ENCODE data around the gene PLSCR5. TPM values are rescaled to one million over a fixed set of nuclear protein-coding genes. Genes with fewer than 3 reads are reported as not detected.

Gene PLSCR5
- total RNA-seq, 1 donor from 2014 or later, result not detected

- no peaks in the 10 kb centered on the region for H3K36me3 Mint-ChIP-seq (ENCODE audit: low read depth)
- H3K4me1 Mint-ChIP-seq (ENCODE audit: low read depth), result no peaks in the 10 kb centered on the region
- H3K9me3 Mint-ChIP-seq, result no peaks in the 10 kb centered on the region
- no peak for DNase-seq (ENCODE audit: low spot score)
- no peak overlapping the region for H3K4me3 Mint-ChIP-seq
- no peak overlapping the region for H3K27ac Mint-ChIP-seq
- H3K27me3 Mint-ChIP-seq (ENCODE audit: insufficient read depth), result peaks cover 14% of the 10 kb centered on the region
- intact Hi-C loops (cut with micrococcal nuclease), result loop anchor here (1.0 kb wide), 1 partner anchor 510 kb away; no protein-coding TSS in a partner anchor
Measured at GRCh38 chr3:146575636-146576035, 29.5 kb downstream of the PLSCR5 start.

GRCh38 chr3:146574173-146574572 is 31.0 kb downstream of the PLSCR5 start:
- no peak for DNase-seq (ENCODE audit: low spot score)
- Mint-ChIP-seq H3K4me3 (no peak overlapping the region), H3K27ac (no peak overlapping the region), H3K27me3 (ENCODE audit: insufficient read depth) (peaks cover 16% of the 10 kb centered on the region), H3K9me3 (no peaks in the 10 kb centered on the region), H3K4me1 (ENCODE audit: low read depth) (no peaks in the 10 kb centered on the region), H3K36me3 (ENCODE audit: low read depth) (no peaks in the 10 kb centered on the region)
- intact Hi-C loops (cut with micrococcal nuclease), result no loop called here

GRCh38 chr3:146569314-146569713 is 35.8 kb downstream of the PLSCR5 start:
- Mint-ChIP-seq H3K4me3 (no peak overlapping the region), H3K27me3 (ENCODE audit: insufficient read depth) (peaks cover 13% of the 10 kb centered on the region), H3K36me3 (ENCODE audit: low read depth) (no peaks in the 10 kb centered on the region), H3K27ac (no peak overlapping the region), H3K4me1 (ENCODE audit: low read depth) (no peaks in the 10 kb centered on the region), H3K9me3 (no peaks in the 10 kb centered on the region)
- DNase-seq (ENCODE audit: low spot score), result no peak
- intact Hi-C loops (cut with micrococcal nuclease), result no loop called here

GRCh38 chr3:146566138-146566537 is 39.0 kb downstream of the PLSCR5 start:
- DNase-seq (ENCODE audit: low spot score), result no peak
- no peaks in the 10 kb centered on the region for H3K4me1 Mint-ChIP-seq (ENCODE audit: low read depth)
- H3K4me3 Mint-ChIP-seq, result no peak overlapping the region
- no peak overlapping the region for H3K27ac Mint-ChIP-seq
- peaks cover 8% of the 10 kb centered on the region for H3K9me3 Mint-ChIP-seq
- intact Hi-C loops (cut with micrococcal nuclease), result no loop called here
- H3K27me3 Mint-ChIP-seq (ENCODE audit: insufficient read depth), result peaks cover 7% of the 10 kb centered on the region
- no peaks in the 10 kb centered on the region for H3K36me3 Mint-ChIP-seq (ENCODE audit: low read depth)

GRCh38 chr3:146561879-146562278 is 43.3 kb downstream of the PLSCR5 start:
- intact Hi-C loops (cut with micrococcal nuclease), result no loop called here
- DNase-seq (ENCODE audit: low spot score), result no peak
- no peaks in the 10 kb centered on the region for H3K27me3 Mint-ChIP-seq (ENCODE audit: insufficient read depth)
- peaks cover 8% of the 10 kb centered on the region for H3K9me3 Mint-ChIP-seq
- no peaks in the 10 kb centered on the region for H3K36me3 Mint-ChIP-seq (ENCODE audit: low read depth)
- no peak overlapping the region for H3K27ac Mint-ChIP-seq
- no peak overlapping the region for H3K4me3 Mint-ChIP-seq
- no peaks in the 10 kb centered on the region for H3K4me1 Mint-ChIP-seq (ENCODE audit: low read depth)

GRCh38 chr3:146561463-146561862 is 43.7 kb downstream of the PLSCR5 start:
- no peak for DNase-seq (ENCODE audit: low spot score)
- no peak overlapping the region for H3K27ac Mint-ChIP-seq
- H3K36me3 Mint-ChIP-seq (ENCODE audit: low read depth), result no peaks in the 10 kb centered on the region

GRCh38 chr3:146560678-146561077 is 44.5 kb downstream of the PLSCR5 start:
- H3K4me3 Mint-ChIP-seq, result no peak overlapping the region
- no peak for DNase-seq (ENCODE audit: low spot score)
- peaks cover 8% of the 10 kb centered on the region for H3K9me3 Mint-ChIP-seq
- intact Hi-C loops (cut with micrococcal nuclease), result no loop called here
- H3K27ac Mint-ChIP-seq, result no peak overlapping the region
- no peaks in the 10 kb centered on the region for H3K4me1 Mint-ChIP-seq (ENCODE audit: low read depth)
- H3K36me3 Mint-ChIP-seq (ENCODE audit: low read depth), result no peaks in the 10 kb centered on the region
- H3K27me3 Mint-ChIP-seq (ENCODE audit: insufficient read depth), result no peaks in the 10 kb centered on the region

More at GRCh38 chr3:146561463-146561862, 43.7 kb downstream of the PLSCR5 start:
- Mint-ChIP-seq H3K4me1 (ENCODE audit: low read depth) (no peaks in the 10 kb centered on the region), H3K27me3 (ENCODE audit: insufficient read depth) (no peaks in the 10 kb centered on the region), H3K9me3 (peaks cover 8% of the 10 kb centered on the region), H3K4me3 (no peak overlapping the region)
- intact Hi-C loops (cut with micrococcal nuclease), result no loop called here

GRCh38 chr3:146559388-146559787 is 45.8 kb downstream of the PLSCR5 start:
- Mint-ChIP-seq H3K36me3 (ENCODE audit: low read depth) (no peaks in the 10 kb centered on the region), H3K9me3 (peaks cover 8% of the 10 kb centered on the region), H3K27ac (no peak overlapping the region), H3K4me3 (no peak overlapping the region), H3K27me3 (ENCODE audit: insufficient read depth) (no peaks in the 10 kb centered on the region), H3K4me1 (ENCODE audit: low read depth) (peaks cover 2% of the 10 kb centered on the region)
- intact Hi-C loops (cut with micrococcal nuclease), result no loop called here
- no peak for DNase-seq (ENCODE audit: low spot score)

GRCh38 chr3:146558781-146559180 is 46.4 kb downstream of the PLSCR5 start:
- intact Hi-C loops (cut with micrococcal nuclease), result no loop called here
- peaks cover 8% of the 10 kb centered on the region for H3K9me3 Mint-ChIP-seq
- H3K27me3 Mint-ChIP-seq (ENCODE audit: insufficient read depth), result no peaks in the 10 kb centered on the region
- no peak for DNase-seq (ENCODE audit: low spot score)
- no peak overlapping the region for H3K4me3 Mint-ChIP-seq
- no peak overlapping the region for H3K27ac Mint-ChIP-seq
- H3K4me1 Mint-ChIP-seq (ENCODE audit: low read depth), result peaks cover 8% of the 10 kb centered on the region
- no peaks in the 10 kb centered on the region for H3K36me3 Mint-ChIP-seq (ENCODE audit: low read depth)

- no peak overlapping the region for H3K27ac Mint-ChIP-seq
- no peak overlapping the region for H3K4me3 Mint-ChIP-seq
- intact Hi-C loops (cut with micrococcal nuclease), result loop anchor here (2.0 kb wide), 1 partner anchor 15 kb away; no protein-coding TSS in a partner anchor
- no peaks in the 10 kb centered on the region for H3K27me3 Mint-ChIP-seq (ENCODE audit: insufficient read depth)
- H3K9me3 Mint-ChIP-seq, result peaks cover 2% of the 10 kb centered on the region
- no peak for DNase-seq (ENCODE audit: low spot score)
- peaks cover 17% of the 10 kb centered on the region for H3K4me1 Mint-ChIP-seq (ENCODE audit: low read depth)
- no peaks in the 10 kb centered on the region for H3K36me3 Mint-ChIP-seq (ENCODE audit: low read depth)
Measured at GRCh38 chr3:146557745-146558144, 47.4 kb downstream of the PLSCR5 start.

GRCh38 chr3:146555311-146555710 is 49.8 kb downstream of the PLSCR5 start:
- H3K4me3 Mint-ChIP-seq, result no peak overlapping the region
- H3K36me3 Mint-ChIP-seq (ENCODE audit: low read depth), result peaks cover under 1% of the 10 kb centered on the region
- no peaks in the 10 kb centered on the region for H3K9me3 Mint-ChIP-seq
- no peaks in the 10 kb centered on the region for H3K27me3 Mint-ChIP-seq (ENCODE audit: insufficient read depth)
- DNase-seq (ENCODE audit: low spot score), result no peak
- intact Hi-C loops (cut with micrococcal nuclease), result no loop called here
- H3K4me1 Mint-ChIP-seq (ENCODE audit: low read depth), result peaks cover 35% of the 10 kb centered on the region
- no peak overlapping the region for H3K27ac Mint-ChIP-seq

- H3K27me3 Mint-ChIP-seq (ENCODE audit: insufficient read depth), result no peaks in the 10 kb centered on the region
- no peak overlapping the region for H3K4me3 Mint-ChIP-seq
- intact Hi-C loops (cut with micrococcal nuclease), result no loop called here
- no peak for DNase-seq (ENCODE audit: low spot score)
- H3K9me3 Mint-ChIP-seq, result no peaks in the 10 kb centered on the region
- peaks cover 1% of the 10 kb centered on the region for H3K36me3 Mint-ChIP-seq (ENCODE audit: low read depth)
- peaks cover 46% of the 10 kb centered on the region for H3K4me1 Mint-ChIP-seq (ENCODE audit: low read depth)
- no peak overlapping the region for H3K27ac Mint-ChIP-seq
Measured at GRCh38 chr3:146554151-146554760, 50.9 kb downstream of the PLSCR5 start.

GRCh38 chr3:146550743-146551510 is 54.2 kb downstream of the PLSCR5 start:
- H3K4me3 Mint-ChIP-seq, result peak overlapping the region; percentile 73
- H3K27me3 Mint-ChIP-seq (ENCODE audit: insufficient read depth), result no peaks in the 10 kb centered on the region
- H3K27ac Mint-ChIP-seq, result peak overlapping the region; percentile 47
- intact Hi-C loops (cut with micrococcal nuclease), result loop anchor here (1.0 kb wide), 1 partner anchor 9 kb away; no protein-coding TSS in a partner anchor
- peaks cover 79% of the 10 kb centered on the region for H3K4me1 Mint-ChIP-seq (ENCODE audit: low read depth)
- no peaks in the 10 kb centered on the region for H3K9me3 Mint-ChIP-seq
- H3K36me3 Mint-ChIP-seq (ENCODE audit: low read depth), result peaks cover 1% of the 10 kb centered on the region
- DNase-seq (ENCODE audit: low spot score), result no peak

Measured in activated T-helper 1 cell treated with anti-CD3 and anti-CD28 coated beads, Interleukin-12 subunit alpha, Interleukin-12 subunit beta, Interleukin-2, Interleukin-4 antibody, amounts not matched to agents 30 ng/mL and 10 ng/mL and 1 ng/mL, durations not matched to agents 14 hours and 24 hours and 36 hours (primary cell).